Stimulated activated CD4-positive, alpha-beta T cell treated with anti-CD3 and anti-CD28 coated beads, Interleukin-1b, Interleukin-23, amount 100 ng/mL, for 4 hours (primary cell): Measurements from ENCODE around the gene AUTS2.
"Not testable (repeated sequence)": the region's sequence is repeated elsewhere in the genome, so short reads cannot be mapped to it uniquely, and the experiment has no call there.

Experiments
- DNase-seq, 2 donors: peaks; one replicate each; pipeline ENCODE4 v3.0.0-alpha.2; 2020; ENCODE audit warnings: low read depth in 2 of 2

Gene AUTS2

DNA sequence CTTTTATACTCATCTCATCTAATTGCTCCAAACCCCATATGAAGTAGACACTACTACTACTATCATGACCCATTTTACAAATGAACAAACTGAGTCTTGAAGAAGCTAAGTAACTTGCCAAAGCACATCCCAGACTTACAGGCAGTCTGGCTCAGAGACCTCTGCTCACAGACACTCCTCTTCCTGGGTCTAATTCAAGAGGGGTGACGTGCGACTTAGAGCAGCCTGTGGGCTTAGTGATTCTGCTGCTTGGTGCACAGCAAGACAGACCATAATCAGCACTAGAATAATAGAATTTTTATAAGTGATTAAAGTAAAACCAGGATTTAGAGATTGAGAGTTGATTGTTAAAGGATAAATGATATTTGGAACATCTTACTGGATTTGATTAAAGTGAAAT, 750.8 kb downstream of the AUTS2 start:
- no peak for DNase-seq

DNA sequence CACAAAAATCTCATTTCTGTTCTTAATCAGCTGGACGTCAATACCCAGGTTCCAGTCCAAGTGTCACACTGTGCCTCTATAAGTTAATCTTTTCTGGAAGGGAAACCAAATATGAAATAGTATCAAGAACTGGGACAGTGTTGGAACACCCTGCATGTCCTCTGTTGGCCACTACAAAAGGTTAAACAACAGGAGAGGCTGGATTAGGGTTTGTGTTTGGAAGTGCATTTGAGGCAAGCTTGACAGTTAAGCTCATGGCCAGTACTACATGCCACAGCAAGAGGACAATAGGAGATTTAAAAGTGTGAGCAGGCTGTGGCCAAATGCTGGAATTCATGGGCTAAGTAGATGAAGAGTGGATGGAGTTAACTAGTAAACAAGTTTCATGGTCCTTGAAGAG, 751.5 kb downstream of the AUTS2 start:
- DNase-seq = no peak

DNA sequence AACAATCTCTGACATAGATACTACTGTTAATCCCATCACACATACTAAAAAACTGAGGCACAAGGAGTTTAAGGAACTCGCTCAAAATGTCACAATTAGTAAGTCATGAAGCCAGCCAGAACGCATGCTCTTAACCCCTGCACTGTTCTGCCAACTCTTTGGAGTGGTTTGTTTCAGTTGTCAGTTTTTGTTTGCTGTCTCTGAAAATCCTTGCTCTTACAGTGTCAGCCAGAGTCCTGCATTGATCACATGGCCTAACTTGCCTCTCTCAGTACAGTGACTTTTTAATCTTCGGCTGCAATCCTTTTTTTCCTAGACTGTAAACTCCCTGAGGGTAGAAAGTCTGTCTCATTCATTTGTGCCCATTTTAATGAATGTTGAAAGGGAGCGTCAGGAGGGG, 753.8 kb downstream of the AUTS2 start:
- DNase-seq = no peak

DNA sequence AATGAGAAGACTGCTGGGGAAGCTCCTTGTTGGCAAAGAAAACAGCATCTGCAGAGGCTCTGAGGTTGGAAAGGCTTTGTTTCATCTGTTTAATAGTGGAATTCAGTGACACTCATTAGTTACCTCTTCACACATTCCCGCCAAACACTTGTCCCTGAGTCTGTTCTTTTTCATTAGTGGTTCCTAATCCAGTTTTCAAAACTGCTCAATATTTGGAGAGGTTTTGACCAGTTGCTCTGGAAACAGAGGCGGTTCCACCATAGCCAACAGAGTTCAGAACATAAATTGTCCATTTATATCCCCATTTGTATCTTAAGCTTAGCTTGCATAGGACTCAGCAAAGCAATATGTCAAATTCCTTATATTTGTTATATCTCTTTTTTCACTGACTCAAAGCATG, 754.6 kb downstream of the AUTS2 start:
- DNase-seq = no peak

DNA sequence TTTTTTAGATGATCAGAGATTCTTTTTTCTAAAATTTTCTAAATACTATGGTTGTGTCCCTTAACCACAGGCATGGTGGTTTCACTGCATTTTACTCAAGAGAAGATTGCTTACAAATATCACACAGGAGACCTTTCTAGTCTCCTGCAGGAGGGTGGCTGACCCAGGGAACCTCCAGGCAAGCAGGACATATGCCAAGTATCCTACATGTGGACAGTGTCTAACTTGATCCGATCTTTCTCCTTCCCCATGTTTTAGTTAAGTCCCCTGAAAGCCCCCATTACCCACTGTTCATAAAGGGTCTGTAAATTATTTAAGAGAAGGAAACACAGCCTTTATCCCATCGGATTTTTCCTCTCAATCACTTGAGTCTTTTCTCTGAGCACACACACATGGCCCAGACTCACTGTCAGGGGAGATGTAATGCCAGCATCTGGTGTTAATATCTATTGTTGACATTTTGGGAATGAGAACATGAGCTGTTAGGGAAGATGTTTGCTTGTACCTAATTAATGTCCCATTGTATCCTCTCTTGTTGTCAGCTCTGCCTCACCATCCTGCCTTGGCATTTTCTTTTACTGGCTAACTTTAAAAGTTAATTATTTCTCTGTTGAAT, 755.2 kb downstream of the AUTS2 start:
- DNase-seq = no peak

DNA sequence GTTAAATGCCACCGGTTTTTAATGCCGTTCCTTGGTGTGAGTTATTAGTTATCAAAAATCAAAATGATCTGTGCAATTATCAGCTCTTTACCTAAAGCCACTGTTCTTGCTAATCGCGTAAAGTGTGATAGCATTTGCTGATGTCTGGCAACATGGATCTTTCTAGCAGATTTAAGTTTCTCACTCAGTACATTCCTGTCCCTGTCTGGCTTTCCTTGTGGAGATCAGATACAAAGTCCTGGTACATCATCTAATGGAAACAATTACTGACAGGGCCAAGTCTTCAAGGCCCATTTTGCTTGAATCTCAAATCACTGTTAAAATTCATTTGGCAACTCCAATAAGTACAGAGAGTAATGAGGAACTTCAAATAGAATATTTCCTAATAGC, 755.7 kb downstream of the AUTS2 start:
- no peak for DNase-seq

DNA sequence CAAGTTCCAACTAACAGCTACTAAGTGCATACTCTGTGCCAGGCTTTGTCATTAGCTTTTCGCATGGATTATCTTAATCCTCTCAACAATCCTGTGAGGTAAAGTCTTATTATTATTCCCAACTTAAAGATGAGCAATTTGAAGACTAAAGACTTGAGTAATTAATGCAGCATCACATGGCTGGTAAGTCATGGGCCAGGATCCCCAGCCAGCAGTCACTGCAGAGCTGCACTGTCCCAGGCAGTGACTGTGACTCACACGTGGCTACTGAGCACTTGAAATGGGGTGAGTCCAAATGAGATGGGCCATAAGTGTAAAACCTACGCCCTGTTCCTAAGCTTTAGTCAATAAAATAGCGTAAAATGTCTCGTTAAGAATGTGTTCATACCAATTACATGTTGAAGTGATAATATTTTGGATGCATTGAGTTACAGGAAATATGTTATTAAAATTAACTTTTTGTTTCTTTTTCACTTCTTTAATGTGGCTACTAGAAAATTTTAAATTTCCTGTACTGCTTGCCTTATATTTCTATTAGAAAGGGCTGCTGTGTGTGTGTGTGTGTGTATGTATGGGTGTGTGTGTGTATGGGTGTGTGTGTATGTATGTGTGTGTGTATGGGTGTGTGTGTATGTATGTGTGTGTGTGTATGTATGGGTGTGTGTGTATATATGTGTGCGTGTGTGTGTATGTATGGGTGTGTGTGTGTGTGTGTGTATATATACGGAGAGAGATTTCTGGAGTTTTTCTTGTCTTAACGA, 756.3 kb downstream of the AUTS2 start:
- DNase-seq = no peak

DNA sequence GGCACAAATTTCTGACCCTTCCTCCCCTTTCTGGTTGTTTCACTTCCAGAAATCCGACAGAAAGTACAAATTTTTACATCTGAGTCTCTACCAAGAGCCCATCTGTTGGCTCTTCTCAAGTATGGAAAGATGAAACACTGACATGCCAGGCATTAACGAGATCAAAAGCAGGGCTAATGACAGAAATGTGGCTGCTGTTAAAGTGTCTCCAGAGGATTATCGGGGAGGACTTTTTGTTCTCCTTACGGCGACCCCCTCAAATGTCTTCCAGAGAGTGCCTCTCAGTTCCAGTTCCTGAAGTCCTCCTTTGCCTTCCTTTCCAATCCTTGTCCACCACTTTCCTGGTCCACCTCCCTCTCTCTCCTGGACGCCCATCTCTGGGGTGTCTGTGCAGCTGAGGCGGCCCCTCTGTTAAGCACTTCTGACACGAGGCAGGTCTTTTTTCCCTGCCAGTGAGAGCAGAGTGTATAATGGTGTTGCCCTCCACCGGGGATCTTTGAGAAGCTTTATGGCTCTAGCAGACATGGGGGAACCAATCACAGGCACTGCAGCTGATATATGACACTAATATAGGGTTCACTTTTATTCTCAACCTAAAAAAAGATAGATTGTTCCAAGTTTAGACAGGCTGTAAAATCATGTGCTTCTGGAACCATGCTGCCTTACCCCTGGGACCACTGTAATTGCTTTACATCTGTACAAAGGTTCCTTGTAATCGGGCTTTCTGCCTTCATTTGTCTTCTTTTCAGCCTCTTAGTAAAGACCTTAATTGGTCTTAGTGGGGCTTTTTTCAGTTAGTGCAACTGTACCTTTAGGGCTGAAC, 757.1 kb downstream of the AUTS2 start:
- DNase-seq = no peak

DNA sequence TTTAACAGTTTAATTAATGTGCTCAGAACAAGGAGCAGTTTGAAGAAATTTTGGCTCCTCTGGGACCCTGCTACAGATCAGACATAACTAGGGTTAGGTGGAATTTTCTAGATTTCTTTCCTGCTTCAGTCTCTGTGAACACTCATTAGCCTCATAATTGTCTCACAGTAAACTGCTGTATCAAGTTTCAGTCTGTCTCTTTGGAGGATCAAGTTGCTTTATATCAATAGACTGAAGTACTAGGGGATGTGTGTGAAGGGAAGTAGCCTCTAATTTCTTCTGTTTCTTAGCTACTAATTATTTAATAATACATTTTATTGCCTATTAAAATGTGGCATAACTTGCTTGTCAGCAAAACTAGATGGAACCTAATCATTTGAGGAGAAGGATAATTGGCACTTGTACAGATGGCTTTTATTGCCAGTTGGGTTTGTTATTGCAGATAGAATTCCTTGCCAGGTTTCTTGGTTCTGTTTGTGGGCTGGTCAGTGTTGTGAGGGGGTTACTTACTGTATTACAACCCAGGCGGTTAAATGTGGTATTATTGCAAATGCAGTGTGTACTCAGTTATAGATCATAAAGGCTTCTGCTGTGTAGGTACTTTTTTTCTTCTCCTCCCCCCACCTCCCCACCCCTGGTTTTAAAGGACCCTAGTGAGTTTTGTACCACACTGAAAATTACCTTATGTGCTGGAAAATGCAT, 758.0 kb downstream of the AUTS2 start:
- no peak for DNase-seq

DNA sequence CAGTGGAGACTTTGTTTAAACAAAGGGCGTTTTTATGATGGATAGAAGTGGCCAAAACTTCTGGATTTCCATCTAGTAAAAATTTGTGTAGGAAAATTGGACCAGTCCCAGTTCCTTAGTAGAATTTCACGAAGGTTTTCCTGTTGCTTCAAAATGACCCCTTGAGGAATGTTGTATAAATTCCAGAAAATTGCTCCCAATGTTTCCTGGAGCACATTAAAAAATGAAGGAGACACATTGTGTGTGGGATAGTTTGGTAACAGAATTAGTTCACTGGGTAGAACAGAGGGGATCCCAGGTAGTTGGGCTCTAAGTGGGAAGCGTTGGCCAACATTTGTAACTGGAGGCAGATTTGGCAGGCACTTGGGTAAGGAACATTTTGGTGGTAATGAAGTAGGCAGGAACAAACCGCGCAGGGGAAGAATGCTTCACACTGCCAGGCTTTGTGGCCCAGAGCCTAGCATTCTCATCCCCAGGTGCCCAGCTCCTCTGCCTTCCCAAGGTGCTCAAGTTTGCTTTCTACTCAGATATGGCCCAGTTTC, 758.6 kb downstream of the AUTS2 start:
- no peak for DNase-seq

DNA sequence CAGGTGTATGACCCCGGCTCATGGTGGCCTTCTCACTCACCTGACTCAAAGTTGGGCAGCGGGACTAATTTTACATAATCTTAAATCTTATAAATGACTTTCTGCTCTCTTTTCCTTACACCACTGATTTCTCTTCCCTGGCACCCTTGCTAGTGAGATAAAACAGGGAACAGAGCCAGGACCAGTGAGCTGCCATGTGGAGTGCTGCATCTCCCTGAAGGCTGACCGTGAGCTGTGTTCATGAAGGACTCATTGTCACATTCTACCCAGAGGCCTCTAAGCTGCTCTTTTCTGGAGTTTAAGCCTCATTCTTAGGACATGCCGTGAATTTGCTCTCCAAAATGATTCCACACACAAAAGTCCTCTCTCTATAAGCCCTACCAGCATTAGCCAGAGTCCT, 762.3 kb downstream of the AUTS2 start:
- no peak for DNase-seq

DNA sequence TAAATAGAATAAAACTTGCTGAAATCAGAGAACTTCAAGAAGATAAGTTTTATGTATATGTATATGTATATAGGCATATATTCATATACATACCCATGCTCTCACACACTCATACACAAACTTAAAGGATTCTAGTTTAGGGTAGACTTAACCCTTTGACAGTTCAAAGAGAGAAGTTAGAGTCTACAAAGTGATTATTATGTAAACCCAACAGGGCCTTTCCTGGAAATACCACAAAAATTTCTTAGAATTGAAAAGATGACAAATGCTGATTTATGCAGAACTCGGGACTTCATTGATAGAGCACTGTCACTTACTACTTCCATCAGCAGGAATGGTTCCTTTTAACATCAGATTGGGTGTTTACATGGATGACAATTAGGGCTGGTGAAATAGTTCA, 763.5 kb downstream of the AUTS2 start:
- no peak for DNase-seq

DNA sequence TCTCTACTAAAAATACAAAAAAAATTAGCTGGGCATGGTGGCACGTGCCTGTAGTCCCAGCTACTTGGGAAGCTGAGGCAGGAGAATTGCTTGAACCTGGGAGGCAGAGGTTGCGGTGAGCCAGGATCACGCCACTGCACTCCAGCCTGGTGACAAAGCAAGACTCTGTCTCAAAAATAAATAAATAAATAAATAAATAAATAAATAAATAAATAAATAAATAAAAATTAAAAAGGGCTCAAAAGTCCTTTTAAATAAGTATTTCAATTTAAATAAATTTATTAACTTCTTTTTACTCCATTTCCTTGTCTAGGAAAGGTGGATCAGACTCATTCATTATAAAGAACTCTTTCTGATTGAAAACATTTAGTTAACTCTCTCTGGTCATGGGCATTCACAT, 766.1 kb downstream of the AUTS2 start:
- DNase-seq = not testable (repeated sequence)

DNA sequence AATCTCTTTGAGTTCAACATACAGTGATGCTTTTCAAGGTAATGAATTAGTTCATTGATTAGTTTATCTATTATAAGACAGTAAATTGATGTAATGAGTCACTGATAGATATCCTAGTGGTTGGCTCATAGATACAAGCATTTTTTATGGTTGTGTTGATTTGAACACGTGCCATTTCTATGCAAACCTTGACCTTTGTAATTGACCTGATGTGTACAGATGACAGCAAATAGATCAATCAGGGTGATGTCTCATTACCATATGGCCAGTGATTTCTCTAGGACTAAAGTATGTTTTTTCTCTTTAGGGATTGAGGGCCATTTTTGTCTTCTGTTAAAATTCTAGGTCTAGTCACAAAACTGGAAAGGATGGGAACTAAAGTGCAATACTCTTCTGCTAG, 773.4 kb downstream of the AUTS2 start:
- DNase-seq = no peak

DNA sequence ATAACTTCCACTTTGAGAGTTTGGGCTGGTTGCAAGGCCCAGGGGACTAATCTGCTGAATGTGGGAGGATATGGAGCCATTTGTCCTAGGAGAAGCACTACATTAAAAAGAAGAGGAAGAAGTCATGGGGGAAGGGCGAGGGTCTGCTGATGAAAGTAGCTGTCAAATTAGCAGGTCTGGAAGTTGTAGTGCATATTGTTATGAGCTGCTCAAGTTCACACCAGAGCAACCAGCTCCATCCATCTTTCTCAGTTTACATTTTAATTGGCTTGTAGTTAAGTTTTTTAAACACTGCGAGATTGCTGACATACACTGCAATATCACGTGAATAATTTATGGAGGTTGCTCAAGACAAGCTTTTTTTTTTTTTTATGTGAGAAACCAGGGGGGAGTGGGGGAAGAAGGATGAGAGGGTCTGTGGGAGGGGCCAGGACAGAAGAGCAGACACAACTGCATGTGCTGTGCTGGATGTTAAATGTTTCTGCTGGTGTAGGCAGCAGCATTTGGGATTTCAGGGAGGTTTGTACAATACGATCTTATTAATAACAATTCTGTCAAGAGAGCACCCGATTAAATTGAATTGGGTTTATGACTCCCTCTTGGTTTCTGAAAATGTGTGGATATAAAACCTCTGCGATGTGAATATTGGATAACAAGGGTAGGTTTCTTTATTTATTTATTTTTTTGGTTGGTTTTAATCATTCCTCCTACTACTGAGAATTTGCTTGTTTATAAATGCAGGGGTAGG, 774.7 kb downstream of the AUTS2 start:
- no peak for DNase-seq

DNA sequence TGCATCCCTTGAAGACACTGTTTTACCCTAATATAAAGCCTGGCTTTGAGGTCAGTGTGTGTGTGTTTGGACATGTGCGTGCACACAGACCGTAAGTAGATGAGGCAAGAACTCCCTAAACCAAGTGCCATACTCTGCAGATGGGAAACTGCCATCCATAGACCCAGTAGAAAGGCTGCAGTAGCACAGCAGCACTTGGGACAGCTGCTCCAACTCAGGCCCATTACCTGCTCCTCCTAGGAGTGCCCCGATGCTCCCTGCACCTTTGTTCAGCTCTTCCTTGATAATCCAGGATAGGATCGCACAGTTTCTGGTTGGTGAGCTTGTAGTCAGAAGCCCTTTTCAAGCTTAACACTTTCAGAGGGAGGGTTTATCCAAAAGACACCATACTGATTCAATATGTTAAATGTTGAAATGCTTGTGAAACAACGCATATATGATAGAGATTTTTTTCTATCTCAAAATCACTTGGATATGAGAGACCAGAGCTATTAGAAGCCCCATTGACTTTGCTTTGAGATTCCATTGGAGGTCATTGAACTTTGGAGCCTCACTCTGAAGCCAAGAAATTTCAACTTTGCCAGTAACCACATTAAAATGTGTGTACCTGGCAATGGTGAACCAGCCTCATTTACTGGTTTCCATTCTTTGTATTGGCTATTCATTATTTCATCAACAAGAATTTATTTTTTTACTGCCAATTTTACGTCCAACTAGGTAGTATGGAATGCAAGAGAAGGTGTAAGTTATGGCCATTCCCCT, 776.7 kb downstream of the AUTS2 start:
- no peak for DNase-seq

DNA sequence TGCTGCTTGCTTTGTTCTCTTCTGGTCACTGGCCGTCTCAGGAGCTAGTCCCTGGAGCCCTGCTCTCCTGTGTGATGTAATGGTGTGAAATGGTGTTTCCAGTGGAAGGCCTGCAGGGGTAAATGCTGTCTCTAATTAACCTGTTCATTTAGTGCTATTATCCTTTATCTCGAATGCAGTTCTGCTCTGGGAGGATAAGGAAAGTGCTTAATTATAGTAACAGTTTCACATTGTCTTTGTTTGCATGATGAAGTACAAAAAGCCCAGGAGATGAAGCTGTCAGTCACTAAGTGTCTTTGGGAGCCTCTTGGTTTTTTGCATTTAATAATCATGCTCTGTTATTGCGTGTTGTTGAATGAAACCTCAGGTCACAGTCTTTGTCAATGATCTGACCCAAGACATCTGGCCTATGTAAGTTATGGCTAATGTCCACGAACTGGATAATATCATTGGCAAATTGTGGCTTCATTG, 778.3 kb downstream of the AUTS2 start:
- no peak for DNase-seq

DNA sequence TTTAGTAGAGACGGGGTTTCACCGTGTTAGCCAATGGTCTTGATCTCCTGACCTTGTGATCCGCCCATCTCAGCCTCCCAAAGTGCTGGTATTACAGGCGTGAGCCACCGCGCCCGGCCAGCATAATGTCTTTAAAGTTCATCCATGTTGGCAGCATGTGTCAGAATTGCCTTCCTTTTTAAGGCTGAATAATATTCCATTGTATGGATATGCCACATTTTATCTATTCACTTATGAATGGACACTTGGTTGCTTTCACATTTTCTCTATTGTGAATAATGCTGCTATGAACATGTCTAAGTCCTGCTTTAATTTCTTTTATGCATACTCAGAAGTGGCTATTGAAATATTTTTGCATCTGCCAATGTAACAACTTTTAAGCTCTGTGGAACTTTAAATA, 779.7 kb downstream of the AUTS2 start:
- no peak for DNase-seq

DNA sequence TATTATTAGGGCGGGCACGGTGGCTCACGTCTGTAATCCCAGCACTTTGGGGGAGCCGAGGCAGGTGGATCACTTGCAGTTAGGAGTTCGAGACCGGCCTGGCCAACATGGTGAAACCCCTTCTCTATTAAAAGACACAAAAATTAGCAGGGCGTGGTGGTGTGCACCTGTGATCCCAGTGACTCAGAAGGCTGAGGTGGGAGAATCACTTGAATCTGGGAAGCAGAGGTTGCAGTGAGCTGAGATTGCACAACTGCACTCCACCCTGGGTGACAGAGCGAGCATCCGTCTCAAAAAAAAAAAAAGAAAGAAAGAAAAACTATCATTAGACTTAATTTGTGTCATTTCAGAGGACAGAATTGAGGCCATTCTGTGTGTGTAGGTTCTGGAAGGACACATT, 780.9 kb downstream of the AUTS2 start:
- DNase-seq = no peak

DNA sequence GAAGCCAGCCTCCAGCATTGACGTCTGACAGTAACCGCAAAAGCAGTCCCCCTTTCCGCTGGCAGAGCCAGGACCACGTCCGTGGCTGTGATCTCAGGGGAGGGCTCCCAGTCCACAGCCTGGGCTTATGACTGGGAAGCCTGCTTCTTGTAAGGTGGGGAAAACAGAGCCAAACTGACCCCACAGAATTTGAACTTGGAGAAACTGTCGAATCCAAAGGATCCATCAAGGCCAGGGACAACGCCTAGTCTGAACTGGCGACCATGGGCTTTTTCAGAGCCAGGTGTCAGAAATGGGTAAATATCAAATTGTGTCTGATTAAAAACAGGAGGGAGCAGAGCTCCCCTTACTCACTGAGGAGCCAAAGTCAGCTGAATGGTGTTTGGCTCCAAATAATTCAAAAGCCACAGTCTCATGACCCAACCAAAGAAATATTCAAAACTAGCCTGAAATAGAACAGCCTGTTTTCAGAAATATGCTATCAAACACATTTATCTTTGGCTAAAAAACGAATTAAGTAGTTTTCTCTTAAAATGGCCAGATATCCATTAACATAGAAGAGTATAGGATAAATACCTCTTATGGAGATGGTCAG, 782.2 kb downstream of the AUTS2 start:
- no peak for DNase-seq
